K562 (cell line): ENCODE measurements around the gene HSD11B2. TPM values are rescaled to one million over a fixed set of nuclear protein-coding genes. Genes with fewer than 3 reads are reported as not detected.

Source experiments
- ATAC-seq: fragments of 200-7000 bp; cut with Tn5 transposase; 3 replicates; pipeline ENCODE4 v1.9.1; 2020; ENCODE audit warnings: moderate library complexity
- BruUV-seq: library from RNA; stranded (reverse); fragments of 400-500 nt; replicated peaks from 2 replicates; lab custom pipeline; 2021; lab: Mats Ljungman, UMichigan
- CTCF ChIA-PET: fragments of 300-600 bp; formaldehyde crosslinking; extraction: SDS; loops from one replicate; lab custom pipeline; 2021; ENCODE audit warnings: low intra/inter-chr PET ratio; lab: Yijun Ruan, JAX
- POLR2A ChIA-PET: fragments of 300-600, 350-650 bp; sonication (Branson Sonifier 250); formaldehyde crosslinking; extraction: SDS; loops from one replicate; lab custom pipeline; 2021; ENCODE audit warnings: antibody characterized with exemption, inconsistent platforms; lab: Yijun Ruan, JAX
- DNase-seq, 4 experiments: peaks; one replicate each; pipeline versions ENCODE4 v3.0.0 to v3.0.0-alpha.2; 2011 to 2018; ENCODE audit warnings: low spot score in 3 of 4, mixed read lengths in 3 of 4; ENCODE audit errors: extremely low read depth in 1 of 4
- FAIRE-seq: peaks from 2 replicates; lab custom pipeline; 2011; peaks lifted over from hg19 to GRCh38; lab: Jason Lieb, UNC
- H2AFZ ChIP-seq: 2 replicates; pipeline ENCODE4 v1.6.0; 2011; ENCODE audit warnings: low read depth, low read length, control low read depth, inconsistent platforms
- H3K27ac ChIP-seq: fragments of 200-600 bp; 3 replicates; pipeline ENCODE4 v1.8.0; 2011; ENCODE audit warnings: low read depth, mild to moderate bottlenecking, control low read depth, inconsistent platforms, low read length, moderate library complexity, mixed read lengths; ENCODE audit errors: extremely low read depth
- H3K27me3 ChIP-seq, 2 experiments: fragments of 300-600 bp in 1 of 2; 2 replicates in 1 of 2; 3 replicates in 1 of 2; pipeline versions ENCODE4 v1.6.0 to v1.8.0; 2011; ENCODE audit warnings: inconsistent platforms in 2 of 2, low read length in 2 of 2, mild to moderate bottlenecking in 1 of 2, mixed read lengths in 1 of 2, moderate library complexity in 1 of 2; ENCODE audit not compliant: control insufficient read depth in 2 of 2, insufficient read depth in 2 of 2
- H3K36me3 ChIP-seq: fragments of 300-600 bp; 3 replicates; pipeline ENCODE4 v1.8.0; 2011; ENCODE audit warnings: mild to moderate bottlenecking, low read length, inconsistent platforms; ENCODE audit not compliant: control insufficient read depth, insufficient read depth
- H3K4me1 ChIP-seq, 2 experiments: fragments of 200-600 bp in 1 of 2; replicated peaks in 1 of 2; 2 replicates in 1 of 2; 3 replicates in 1 of 2; pipeline versions ENCODE4 v1.5.1 to v1.8.0; 2011; ENCODE audit warnings: inconsistent platforms in 2 of 2, low read length in 2 of 2, mild to moderate bottlenecking in 1 of 2, mixed read lengths in 1 of 2, moderate library complexity in 1 of 2; ENCODE audit not compliant: control insufficient read depth in 2 of 2, insufficient read depth in 2 of 2
- H3K4me2 ChIP-seq: 2 replicates; pipeline ENCODE4 v1.6.1; 2011; ENCODE audit warnings: low read length, control low read depth, inconsistent platforms, mixed read lengths; ENCODE audit not compliant: insufficient read depth
- H3K4me3 ChIP-seq: fragments of 200-600 bp; sonication (generic), shearing (Covaris generic); 2 replicates; pipeline ENCODE4 v1.5.1; 2016; ENCODE audit warnings: control low read depth, inconsistent platforms
- H3K79me2 ChIP-seq: fragments of 200-600 bp; 3 replicates; pipeline ENCODE4 v1.8.0; 2011; ENCODE audit warnings: low read length, inconsistent platforms; ENCODE audit not compliant: control insufficient read depth, insufficient read depth
- H3K9ac ChIP-seq, 2 experiments: 2 replicates each; pipeline versions ENCODE4 v1.6.0 to v1.6.1; 2011; ENCODE audit warnings: low read depth in 2 of 2, low read length in 2 of 2, control low read depth in 1 of 2, inconsistent platforms in 1 of 2, mild to moderate bottlenecking in 1 of 2, mixed read lengths in 1 of 2; ENCODE audit not compliant: insufficient read depth in 1 of 2
- H3K9me1 ChIP-seq: one replicate; pipeline ENCODE4 v1.6.0; 2011; ENCODE audit warnings: inconsistent platforms, mild to moderate bottlenecking, low read length, moderate library complexity; ENCODE audit not compliant: control insufficient read depth, insufficient read depth
- H3K9me3 ChIP-seq: replicated peaks from 2 replicates; pipeline ENCODE4 v1.5.1; 2011; ENCODE audit warnings: low read depth, low read length, inconsistent platforms; ENCODE audit not compliant: control insufficient read depth, insufficient read depth
- H4K20me1 ChIP-seq: replicated peaks from 2 replicates; pipeline ENCODE4 v1.6.1; 2011; ENCODE audit warnings: low read length, inconsistent platforms, mixed read lengths; ENCODE audit not compliant: control insufficient read depth, insufficient read depth
- ARID1B ChIP-seq: fragments of 450-650 bp; IDR thresholded peaks from 2 replicates; pipeline ENCODE4 v1.6.1; 2016; ENCODE audit warnings: antibody characterized with exemption, mild to moderate bottlenecking, inconsistent platforms
- E2F1 ChIP-seq: sonication (generic); formaldehyde crosslinking; IDR thresholded peaks from 2 replicates; pipeline ENCODE4 v1.8.1; 2023; ENCODE audit warnings: mild to moderate bottlenecking, missing genetic modification reagents, moderate library complexity
- ESRRA ChIP-seq: fragments of 450-650 bp; IDR thresholded peaks from 2 replicates; pipeline ENCODE4 v1.6.1; 2014; ENCODE audit warnings: low read depth, mild to moderate bottlenecking, moderate library complexity, borderline replicate concordance
- KLF13 ChIP-seq: fragments of 450-650 bp; IDR thresholded peaks from 2 replicates; pipeline ENCODE4 v1.6.1; 2016; ENCODE audit warnings: missing genetic modification characterization, low read depth, mild to moderate bottlenecking, missing compliant biosample characterization, moderate library complexity, borderline replicate concordance
- LEF1 ChIP-seq: fragments of 450-650 bp; IDR thresholded peaks from 2 replicates; pipeline ENCODE4 v1.6.1; 2016; ENCODE audit warnings: mild to moderate bottlenecking
- PCBP1 ChIP-seq: fragments of 200-400 bp; formaldehyde crosslinking; IDR thresholded peaks from 2 replicates; pipeline ENCODE4 v1.6.1; 2018; ENCODE audit warnings: mild to moderate bottlenecking, low read depth, low read length; ENCODE audit not compliant: poor library complexity, severe bottlenecking
- PHF8 ChIP-seq: fragments of 200-600 bp; sonication (generic); IDR thresholded peaks from 2 replicates; pipeline ENCODE4 v1.6.1; 2012; ENCODE audit warnings: mixed run types, mild to moderate bottlenecking, inconsistent platforms, low read length, moderate library complexity, borderline replicate concordance
- POLR2AphosphoS5 ChIP-seq: IDR thresholded peaks from 2 replicates; pipeline ENCODE4 v1.6.1; 2011; ENCODE audit warnings: mild to moderate bottlenecking, low read depth, low read length, moderate library complexity; ENCODE audit not compliant: control insufficient read depth, insufficient read depth
- SMAD3 ChIP-seq: fragments of 450-650 bp; formaldehyde crosslinking; conservative IDR thresholded peaks from 2 replicates; pipeline ENCODE4 v1.4.0; 2020; ENCODE audit warnings: mild to moderate bottlenecking
- TEAD2 ChIP-seq: fragments of 450-650 bp; IDR thresholded peaks from 2 replicates; pipeline ENCODE4 v1.6.1; 2016; ENCODE audit warnings: missing genetic modification characterization, control low read depth, missing compliant biosample characterization
- ZNF12 ChIP-seq: sonication (generic); formaldehyde crosslinking; IDR thresholded peaks from 2 replicates; pipeline ENCODE4 v1.4.0; 2020; ENCODE audit warnings: mild to moderate bottlenecking, missing genetic modification reagents
- ZNF274 ChIP-seq: IDR thresholded peaks from 2 replicates; pipeline ENCODE4 v1.6.1; 2011; ENCODE audit warnings: low read depth, mild to moderate bottlenecking, low read length, moderate library complexity, borderline replicate concordance
- ZNF41 ChIP-seq: fragments of 250-450 bp; sonication (Bioruptor Pico); conservative IDR thresholded peaks from 2 replicates; pipeline ENCODE4 v1.4.0; 2020; ENCODE audit warnings: mild to moderate bottlenecking
- ZNF586 ChIP-seq: fragments of 450-650 bp; formaldehyde crosslinking; conservative IDR thresholded peaks from 2 replicates; pipeline ENCODE4 v1.4.0; 2020; ENCODE audit warnings: mild to moderate bottlenecking, moderate library complexity
- ZNF655 ChIP-seq: fragments of 250-450 bp; sonication (Bioruptor Pico); IDR thresholded peaks from 2 replicates; pipeline ENCODE4 v1.5.0; 2021
- WGBS: fragments of 100-300 bp; shearing (Covaris generic); methylation state at CpG from one replicate; pipeline ENCODE4 v1.1.6; 2016; ENCODE audit warnings: low coverage, mixed read lengths; ENCODE audit not compliant: insufficient coverage; ENCODE audit errors: missing lambda C conversion rate; 5-methylcytosine and 5-hydroxymethylcytosine counted together
- in situ Hi-C: fragments of 300-500 bp; cut with MboI; formaldehyde crosslinking; loops from 4 replicates; pipeline ENCODE4 v1.15.0; 2018; ENCODE audit warnings: inconsistent platforms, mixed read lengths
- intact Hi-C: fragments of 100-400 bp; cut with micrococcal nuclease; formaldehyde crosslinking; loops from 2 replicates; pipeline ENCODE4 v1.14.2; 2022
- polyA plus RNA-seq, 8 experiments: library from polyadenylated mRNA; depleted of rRNA in 4 of 8; stranded (reverse) in 5 of 8; unstranded in 3 of 8; fragments of >200 nt; fragmentation: Nextera tagmentation in 2 of 8; fragmentation: Illumina TruSeq in 1 of 8; extraction: Ambion mirVana in 2 of 8; extraction: Trizol in 1 of 8; gene quantifications; 2 replicates each; pipeline versions ENCODE4 v1.2.1 to v1.2.3, GENCODE V29; 2011 to 2014; ENCODE audit warnings: inconsistent platforms in 1 of 8, missing spikeins in 1 of 8
- total RNA-seq, 7 experiments: library from RNA; depleted of rRNA in 6 of 7; stranded (reverse); fragments of >200 nt in 6 of 7; fragmentation: Illumina TruSeq in 2 of 7; extraction: Trizol in 2 of 7; gene quantifications; 2 replicates each; pipeline versions ENCODE4 v1.2.1 to v1.2.3, GENCODE V29; 2011 to 2021; ENCODE audit warnings: low replicate concordance in 1 of 7

The HSD11B2 gene
- total and polyA plus RNA-seq, 9 of the 15 experiments (the other 6 are each of a cell fraction or from before 2014, with no cell fraction given), result 0.08 to 2.0 (median 0.79) TPM

GRCh38 chr16:67459066-67459860 is 28.3 kb downstream of the HSD11B2 start:
- no peak overlapping the region for H2AFZ ChIP-seq
- FAIRE-seq (peak; percentile 11), ATAC-seq (0 out of 3 replicates have a peak, but pooled peaks have one; percentile 31), DNase-seq (no peak)
- H3K36me3 ChIP-seq, result peaks cover 26% of the 10 kb centered on the region; the same call in 2 of the 3 replicates
- peaks cover 26 to 46% of the 10 kb centered on the region in 2 experiments for H3K4me1 ChIP-seq
- H3K9me3 ChIP-seq, result no peaks in the 10 kb centered on the region
- 61% methylated on average over 7 of the region's 7 CpGs for WGBS
- H3K79me2 ChIP-seq, result peaks cover 35% of the 10 kb centered on the region
- intact Hi-C loops (no loop called here), in situ Hi-C loops (no loop called here)
- H3K27me3 ChIP-seq, result no peaks in the 10 kb centered on the region
- H3K4me2 ChIP-seq, result no peak overlapping the region
- no TSS peak for BruUV-seq
- peak overlapping the region; percentile 15; the same call in 2 of the 3 replicates for H3K27ac ChIP-seq
- H3K9ac ChIP-seq, result peak overlapping the region; percentile 7 to 85; a peak in 3 of 4 replicates
- H4K20me1 ChIP-seq, result peaks cover 41% of the 10 kb centered on the region
- POLR2A ChIA-PET, result interaction anchor here (0.6 to 1.3 kb wide), 4 partner anchors 7 to 184 kb away, joined by 3 to 6 read pairs (median 3); no protein-coding TSS in a partner anchor
- CTCF ChIA-PET, result no interaction called here
- peaks cover 21% of the 10 kb centered on the region for H3K9me1 ChIP-seq
- H3K4me3 ChIP-seq, result no peak overlapping the region
- no peak for TF ChIP-seq ZNF12 (CRISPR knock-in tag)
- TF ChIP-seq ARID1B, result no peak
- no peak for TF ChIP-seq KLF13 (tag)
- TF ChIP-seq ZNF274, result no peak
- TF ChIP-seq PHF8, result no peak
- TF ChIP-seq ESRRA, result no peak
- no peak for TF ChIP-seq ZNF655
- no peak for TF ChIP-seq SMAD3 (CRISPR knock-in tag)
- TF ChIP-seq ZNF41 (CRISPR knock-in tag), result no peak
- TF ChIP-seq LEF1, result no peak
- TF ChIP-seq PCBP1, result no peak
- no peak for TF ChIP-seq E2F1 (CRISPR knock-in tag)
- TF ChIP-seq TEAD2 (tag), result no peak
- TF ChIP-seq ZNF586 (CRISPR knock-in tag), result no peak
- TF ChIP-seq POLR2AphosphoS5, result no peak
